ENCODE data around the gene PPP1R12C. TPM values are rescaled to one million over a fixed set of nuclear protein-coding genes. Genes with fewer than 3 reads are reported as not detected.

The PPP1R12C gene
- total RNA-seq, 2 experiments from 2014 or later, result 123 to 136 TPM

- ChIA-PET POLR2A (no interaction called here), CTCF (interaction anchor here (1.4 to 1.6 kb wide), 2 partner anchors 29 to 416 kb away, joined by 6 to 8 read pairs; partner anchors contain the start of gene PPP1R12C)
- H3K4me1 Mint-ChIP-seq (ENCODE audit: low read depth), result peaks cover 33% of the 10 kb centered on the region
- ATAC-seq (ENCODE audit: poor library complexity) (no peak), DNase-seq (no peak)
- no peak for TF ChIP-seq CTCF (IDR thresholded peaks at IDR 0.05)
- H3K36me3 ChIP-seq (ENCODE audit: insufficient read depth, low read length), result peaks cover 12% of the 10 kb centered on the region
- peaks cover 27% of the 10 kb centered on the region for H3K4me1 ChIP-seq (ENCODE audit: insufficient read depth, low read length)
- H3K27me3 Mint-ChIP-seq, result peaks cover 62% of the 10 kb centered on the region
- H3K27ac Mint-ChIP-seq, result no peak overlapping the region
- intact Hi-C loops (cut with DNase I, micrococcal nuclease), result loop anchor here in 1 of 2 experiments (5.0 kb wide), 2 partner anchors 75 to 415 kb away; no protein-coding TSS in a partner anchor
- H3K4me3 Mint-ChIP-seq, result peak overlapping the region; percentile 58
- H3K27me3 ChIP-seq (ENCODE audit: control insufficient read depth in 1 of 2, insufficient read depth in 2 of 2, low read length in 2 of 2), result peaks cover 38 to 53% of the 10 kb centered on the region in 2 experiments
- H3K4me3 ChIP-seq (ENCODE audit: low read length), result peak overlapping the region; percentile 16
- peaks cover 0 to 17% of the 10 kb centered on the region in 2 experiments for H3K9me3 ChIP-seq (ENCODE audit: control insufficient read depth in 1 of 2, insufficient read depth in 1 of 2, low read length in 2 of 2)
- peaks cover 9% of the 10 kb centered on the region for H3K36me3 Mint-ChIP-seq (ENCODE audit: low read depth)
- H3K9me3 Mint-ChIP-seq, result no peaks in the 10 kb centered on the region
- H3K27ac ChIP-seq (ENCODE audit: low read depth in 1 of 2, low read length in 2 of 2), result no peak overlapping the region
Measured at GRCh38 chr19:55087542-55087901, 29.9 kb downstream of the PPP1R12C start.

GRCh38 chr19:55086730-55087541, 30.5 kb downstream of the PPP1R12C start:
- ATAC-seq (ENCODE audit: poor library complexity) (peak; percentile 41), DNase-seq (peak in 8 of 14 experiments; percentile 24 to 70 (median 51))
- Histone ChIP-seq H3K9me3 (ENCODE audit: control insufficient read depth in 1 of 2, insufficient read depth in 1 of 2, low read length in 2 of 2) (peaks cover 0 to 22% of the 10 kb centered on the region in 2 experiments), H3K27me3 (ENCODE audit: control insufficient read depth in 1 of 2, insufficient read depth in 2 of 2, low read length in 2 of 2) (peaks cover 43 to 59% of the 10 kb centered on the region in 2 experiments), H3K4me3 (ENCODE audit: low read length) (peak overlapping the region; percentile 16), H3K36me3 (ENCODE audit: insufficient read depth, low read length) (peaks cover 12% of the 10 kb centered on the region), H3K4me1 (ENCODE audit: insufficient read depth, low read length) (peaks cover 33% of the 10 kb centered on the region), H3K27ac (ENCODE audit: low read depth in 1 of 2, low read length in 2 of 2) (no peak overlapping the region)
- no peaks in the 10 kb centered on the region for H3K9me3 Mint-ChIP-seq
- H3K27ac Mint-ChIP-seq, result no peak overlapping the region
- no peak for TF ChIP-seq CTCF (IDR thresholded peaks at IDR 0.05)
- intact Hi-C loops (cut with DNase I, micrococcal nuclease), result loop anchor here in 1 of 2 experiments (5.0 kb wide), 2 partner anchors 75 to 415 kb away; no protein-coding TSS in a partner anchor
- ChIA-PET POLR2A (interaction anchor here (0.6 to 2.6 kb wide), 2 partner anchors 30 to 175 kb away, joined by 3 to 11 read pairs; partner anchors contain the start of gene PPP1R12C), CTCF (interaction anchor here (1.4 kb wide), 1 partner anchor 417 kb away, joined by 6 read pairs; no protein-coding TSS in a partner anchor)
- peak overlapping the region; percentile 58 for H3K4me3 Mint-ChIP-seq
- peaks cover 36% of the 10 kb centered on the region for H3K4me1 Mint-ChIP-seq (ENCODE audit: low read depth)
- peaks cover 68% of the 10 kb centered on the region for H3K27me3 Mint-ChIP-seq
- H3K36me3 Mint-ChIP-seq (ENCODE audit: low read depth), result peaks cover 9% of the 10 kb centered on the region

- H3K27ac Mint-ChIP-seq, result no peak overlapping the region
- Histone ChIP-seq H3K4me3 (ENCODE audit: low read length) (no peak overlapping the region), H3K27me3 (ENCODE audit: control insufficient read depth in 1 of 2, insufficient read depth in 2 of 2, low read length in 2 of 2) (peaks cover 45 to 63% of the 10 kb centered on the region in 2 experiments), H3K36me3 (ENCODE audit: insufficient read depth, low read length) (peaks cover 5% of the 10 kb centered on the region), H3K9me3 (ENCODE audit: control insufficient read depth in 1 of 2, insufficient read depth in 1 of 2, low read length in 2 of 2) (peaks cover 0 to 29% of the 10 kb centered on the region in 2 experiments), H3K27ac (ENCODE audit: low read depth in 1 of 2, low read length in 2 of 2) (no peak overlapping the region), H3K4me1 (ENCODE audit: insufficient read depth, low read length) (peaks cover 41% of the 10 kb centered on the region)
- peaks cover 76% of the 10 kb centered on the region for H3K27me3 Mint-ChIP-seq
- DNase-seq, result no peak
- H3K36me3 Mint-ChIP-seq (ENCODE audit: low read depth), result peaks cover 9% of the 10 kb centered on the region
- TF ChIP-seq CTCF (IDR thresholded peaks at IDR 0.05), result no peak
- intact Hi-C loops (cut with DNase I, micrococcal nuclease), result loop anchor here in 1 of 2 experiments (5.0 kb wide), 2 partner anchors 76 to 416 kb away; no protein-coding TSS in a partner anchor
- ATAC-seq (ENCODE audit: poor library complexity), result no peak
- ChIA-PET CTCF (no interaction called here), POLR2A (interaction anchor here (2.6 kb wide), 1 partner anchor 31 kb away, joined by 11 read pairs; the partner anchor contains the start of gene PPP1R12C)
- H3K4me3 Mint-ChIP-seq, result no peak overlapping the region
- H3K4me1 Mint-ChIP-seq (ENCODE audit: low read depth), result peaks cover 42% of the 10 kb centered on the region
- no peaks in the 10 kb centered on the region for H3K9me3 Mint-ChIP-seq
Measured at GRCh38 chr19:55085923-55086715, 31.3 kb downstream of the PPP1R12C start.

Measured in CD4-positive, alpha-beta T cell (primary cell).